A673 (cell line): Measurements from ENCODE around the gene RXRA. TPM values are rescaled to one million over a fixed set of nuclear protein-coding genes. Genes with fewer than 3 reads are reported as not detected.

Experiments
- BruUV-seq: library from RNA; stranded (reverse); fragments of 400-500 nt; replicated peaks from 2 replicates; lab custom pipeline; 2021; lab: Mats Ljungman, UMichigan
- CTCF ChIA-PET: fragments of 300-600 bp; sonication (Branson Sonifier 250); formaldehyde crosslinking; loops from one replicate; lab custom pipeline; 2022; ENCODE audit warnings: antibody characterized with exemption; lab: Charles Lee
- POLR2A ChIA-PET: fragments of 300-600 bp; sonication (Branson Sonifier 250); formaldehyde crosslinking; loops from one replicate; lab custom pipeline; 2022; ENCODE audit warnings: antibody characterized with exemption; ENCODE audit not compliant: low non-redundant PET; lab: Charles Lee
- DNase-seq: peaks from one replicate; pipeline ENCODE4 v3.0.0-alpha.2; 2015; ENCODE audit warnings: low spot score
- H3K27ac ChIP-seq: fragments of 200-600 bp; sonication (generic); 2 replicates; pipeline ENCODE4 v1.5.1; 2016; ENCODE audit warnings: mixed run types, low read depth, mild to moderate bottlenecking, mixed read lengths, antibody characterized with exemption, low read length; ENCODE audit not compliant: poor library complexity, severe bottlenecking
- H3K27me3 ChIP-seq: fragments of 200-600 bp; sonication (generic); replicated peaks from 2 replicates; pipeline ENCODE4 v1.6.1; 2017; ENCODE audit warnings: mixed run types, low read depth, mild to moderate bottlenecking, mixed read lengths, antibody characterized with exemption, low read length; ENCODE audit not compliant: insufficient read depth, poor library complexity
- H3K36me3 ChIP-seq: fragments of 200-600 bp; sonication (generic); 2 replicates; pipeline ENCODE4 v1.6.1; 2016; ENCODE audit warnings: mixed run types, mild to moderate bottlenecking, mixed read lengths, antibody characterized with exemption, low read length; ENCODE audit not compliant: insufficient read depth, poor library complexity, severe bottlenecking
- H3K4me1 ChIP-seq: fragments of 200-600 bp; sonication (generic); 2 replicates; pipeline ENCODE4 v1.6.1; 2017; ENCODE audit warnings: mixed run types, mild to moderate bottlenecking, mixed read lengths, antibody characterized with exemption, low read length; ENCODE audit not compliant: insufficient read depth, poor library complexity, severe bottlenecking
- H3K4me3 ChIP-seq: fragments of 200-600 bp; sonication (generic); 2 replicates; pipeline ENCODE4 v1.5.1; 2016; ENCODE audit warnings: low read depth, mixed run types, mild to moderate bottlenecking, mixed read lengths, low read length; ENCODE audit not compliant: poor library complexity, severe bottlenecking
- H3K9me3 ChIP-seq: fragments of 200-600 bp; sonication (generic); 2 replicates; pipeline ENCODE4 v1.6.1; 2016; ENCODE audit warnings: mixed run types, low read depth, mild to moderate bottlenecking, mixed read lengths, antibody characterized with exemption, low read length; ENCODE audit not compliant: poor library complexity, severe bottlenecking
- EZH2 ChIP-seq: fragments of 200-600 bp; sonication (generic); IDR thresholded peaks from 2 replicates; pipeline ENCODE4 v1.6.1; 2017; ENCODE audit warnings: borderline replicate concordance, low read depth, mild to moderate bottlenecking, mixed read lengths, antibody characterized with exemption, low read length; ENCODE audit not compliant: poor library complexity, severe bottlenecking
- intact Hi-C: fragments of 100-400 bp; cut with micrococcal nuclease; formaldehyde crosslinking; loops from one replicate; pipeline ENCODE4 v1.10.0; 2022; ENCODE audit not compliant: unreplicated experiment
- total RNA-seq: library from RNA; stranded (reverse); gene quantifications from 2 replicates; pipeline ENCODE4 v1.2.3, GENCODE V29; 2021
- TF ChIP-seq, protein P1 (sequence below): fragments of 300-800, 200-600 bp; sonication (generic); conservative IDR thresholded peaks from 2 replicates; pipeline ENCODE4 v1.5.1; 2017; ENCODE audit warnings: low read depth, mild to moderate bottlenecking, antibody characterized with exemption, low read length, moderate library complexity, mixed read lengths

Gene RXRA
- total RNA-seq, 1 experiment from 2014 or later = 54.1 TPM

DNA sequence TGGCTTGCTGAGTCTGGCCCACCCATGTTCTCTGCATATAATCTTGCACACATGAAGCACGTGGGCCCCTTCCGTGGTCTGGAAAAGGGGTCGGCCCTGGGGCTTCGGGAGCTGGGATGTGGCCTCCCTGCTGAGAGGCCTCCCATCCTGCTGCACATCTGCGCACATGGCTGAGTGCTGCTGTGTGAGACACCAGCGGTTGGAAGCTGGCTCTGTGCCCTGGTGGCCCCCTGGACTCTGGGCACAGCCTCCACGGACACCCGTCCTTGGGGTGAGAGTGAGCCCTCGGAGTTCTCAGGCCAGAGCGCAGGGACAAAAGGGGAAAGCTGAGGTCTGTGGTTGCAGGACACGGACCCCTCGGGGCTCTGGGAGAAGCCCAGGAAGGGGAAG is 115.8 kb downstream of the RXRA start:
- Histone ChIP-seq H3K4me1 (peaks cover 11% of the 10 kb centered on the region), H3K36me3 (peaks cover 1% of the 10 kb centered on the region), H3K9me3 (no peaks in the 10 kb centered on the region), H3K27ac (peak overlapping the region; percentile 16), H3K27me3 (no peaks in the 10 kb centered on the region), H3K4me3 (no peak overlapping the region)
- TF ChIP-seq, protein P1, sequence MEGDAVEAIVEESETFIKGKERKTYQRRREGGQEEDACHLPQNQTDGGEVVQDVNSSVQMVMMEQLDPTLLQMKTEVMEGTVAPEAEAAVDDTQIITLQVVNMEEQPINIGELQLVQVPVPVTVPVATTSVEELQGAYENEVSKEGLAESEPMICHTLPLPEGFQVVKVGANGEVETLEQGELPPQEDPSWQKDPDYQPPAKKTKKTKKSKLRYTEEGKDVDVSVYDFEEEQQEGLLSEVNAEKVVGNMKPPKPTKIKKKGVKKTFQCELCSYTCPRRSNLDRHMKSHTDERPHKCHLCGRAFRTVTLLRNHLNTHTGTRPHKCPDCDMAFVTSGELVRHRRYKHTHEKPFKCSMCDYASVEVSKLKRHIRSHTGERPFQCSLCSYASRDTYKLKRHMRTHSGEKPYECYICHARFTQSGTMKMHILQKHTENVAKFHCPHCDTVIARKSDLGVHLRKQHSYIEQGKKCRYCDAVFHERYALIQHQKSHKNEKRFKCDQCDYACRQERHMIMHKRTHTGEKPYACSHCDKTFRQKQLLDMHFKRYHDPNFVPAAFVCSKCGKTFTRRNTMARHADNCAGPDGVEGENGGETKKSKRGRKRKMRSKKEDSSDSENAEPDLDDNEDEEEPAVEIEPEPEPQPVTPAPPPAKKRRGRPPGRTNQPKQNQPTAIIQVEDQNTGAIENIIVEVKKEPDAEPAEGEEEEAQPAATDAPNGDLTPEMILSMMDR = no peak
- no peak for TF ChIP-seq EZH2
- ChIA-PET CTCF (interaction anchor here (0.8 to 1.8 kb wide), 4 partner anchors 175 to 297 kb away, joined by 3 to 35 read pairs (median 3); no protein-coding TSS in a partner anchor), POLR2A (no interaction called here)
- BruUV-seq = no TSS peak
- intact Hi-C loops = loop anchor here (10.0 kb wide), 1 partner anchor 633 kb away; no protein-coding TSS in a partner anchor
- DNase-seq = no peak

DNA sequence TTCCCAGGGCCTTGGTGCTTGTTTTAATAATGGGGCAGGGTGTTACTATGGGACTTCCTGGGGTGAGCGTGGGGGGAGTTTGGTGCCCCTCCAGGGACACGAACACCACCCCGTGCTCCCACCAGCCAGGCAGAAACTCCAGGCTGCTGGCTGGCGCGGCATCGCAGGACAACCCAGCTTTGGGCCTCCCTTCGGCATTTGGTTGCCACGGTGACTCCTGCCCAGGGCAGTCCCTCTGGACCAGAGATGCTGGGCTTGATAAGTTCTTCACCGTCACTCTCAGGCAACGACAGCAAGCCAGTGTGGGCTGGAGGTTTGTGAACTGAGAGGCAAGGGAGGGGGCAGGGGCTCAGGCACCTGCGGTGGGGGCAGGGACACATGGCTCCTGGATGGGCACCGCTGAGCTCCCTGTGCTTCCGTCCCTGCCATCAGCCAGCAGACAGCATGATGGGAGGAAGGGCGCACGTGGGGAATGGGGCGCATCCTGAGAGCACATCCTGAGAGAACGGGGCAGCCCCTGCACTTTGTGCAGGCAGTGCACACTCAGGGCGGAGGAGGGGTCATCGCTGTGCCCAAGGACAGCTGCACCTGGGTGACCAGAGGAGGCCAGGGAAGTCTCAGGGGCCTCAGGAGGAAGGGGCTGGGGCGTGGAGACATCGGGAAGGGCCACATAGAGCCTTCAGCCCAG is 116.4 kb downstream of the RXRA start:
- Histone ChIP-seq H3K4me1 (peaks cover 11% of the 10 kb centered on the region), H3K4me3 (no peak overlapping the region), H3K36me3 (no peaks in the 10 kb centered on the region), H3K9me3 (no peaks in the 10 kb centered on the region), H3K27ac (no peak overlapping the region), H3K27me3 (no peaks in the 10 kb centered on the region)
- no peak for DNase-seq
- TF ChIP-seq, protein P1 = no peak
- TF ChIP-seq EZH2 = no peak
- intact Hi-C loops = loop anchor here (1.0 to 10.0 kb wide), 2 partner anchors 272 to 632 kb away; no protein-coding TSS in a partner anchor
- CTCF ChIA-PET = interaction anchor here (0.6 to 1.8 kb wide), 11 partner anchors 7 to 296 kb away, joined by 3 to 35 read pairs (median 4); no protein-coding TSS in a partner anchor
- POLR2A ChIA-PET = no interaction called here
- BruUV-seq = no TSS peak

DNA sequence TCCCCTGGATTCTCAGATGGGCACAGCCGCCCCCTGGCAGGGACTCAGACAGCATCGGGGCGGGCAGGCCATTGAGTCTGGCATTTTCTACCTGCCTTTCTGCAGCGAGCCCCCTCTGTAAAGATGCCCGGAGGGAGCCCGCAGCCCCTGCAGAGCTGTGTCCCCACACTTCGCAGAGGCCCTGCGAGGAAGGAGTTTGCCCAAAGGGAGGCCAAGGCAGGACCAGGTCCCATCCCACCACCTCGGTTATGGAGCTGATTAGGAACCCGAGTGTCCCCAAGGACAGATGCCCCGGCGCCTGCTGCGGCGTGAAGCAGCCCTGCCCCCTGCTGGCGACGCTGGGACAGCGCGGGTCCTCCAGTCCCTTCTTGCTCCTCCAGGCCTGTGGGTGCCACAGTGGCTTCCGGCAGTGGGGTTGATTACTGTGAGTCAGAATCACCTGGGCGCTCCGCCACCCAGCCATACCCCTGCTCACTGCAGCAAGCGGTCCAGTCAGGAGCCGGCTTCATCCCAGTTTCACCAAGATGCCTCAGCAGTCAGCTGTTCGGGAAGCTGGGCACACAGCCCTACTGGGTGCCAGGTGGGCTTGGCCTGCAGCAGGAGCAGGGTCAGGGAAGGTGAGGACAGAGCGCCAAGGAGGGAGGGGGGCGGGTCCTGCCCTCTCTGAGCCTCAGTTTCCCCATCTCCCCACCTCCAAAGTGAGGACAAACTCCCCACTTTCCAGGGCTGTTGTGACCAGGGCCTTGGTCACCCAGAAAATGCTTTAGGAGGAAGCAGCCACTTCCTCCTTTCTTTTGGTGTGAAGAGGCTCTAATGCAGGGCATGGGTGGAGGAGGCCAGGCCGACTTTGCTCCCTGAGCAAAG is 117.2 kb downstream of the RXRA start:
- TF ChIP-seq EZH2 = no peak
- TF ChIP-seq, protein P1 = peak; percentile 99
- CTCF ChIA-PET = interaction anchor here (0.6 to 1.8 kb wide), 10 partner anchors 8 to 296 kb away, joined by 3 to 35 read pairs (median 4); no protein-coding TSS in a partner anchor
- POLR2A ChIA-PET = no interaction called here
- H3K27me3 ChIP-seq = no peaks in the 10 kb centered on the region
- H3K9me3 ChIP-seq = peaks cover under 1% of the 10 kb centered on the region
- H3K4me1 ChIP-seq = peaks cover 11% of the 10 kb centered on the region
- intact Hi-C loops = loop anchor here (1.0 to 10.0 kb wide), 2 partner anchors 273 to 631 kb away; no protein-coding TSS in a partner anchor
- no peaks in the 10 kb centered on the region for H3K36me3 ChIP-seq
- H3K4me3 ChIP-seq = no peak overlapping the region
- peak; percentile 90 for DNase-seq
- H3K27ac ChIP-seq = no peak overlapping the region
- BruUV-seq = no TSS peak
